Smooth muscle cell (in vitro differentiated cells): Measurements from ENCODE around the gene FRMD4A. TPM values are rescaled to one million over a fixed set of nuclear protein-coding genes. Genes with fewer than 3 reads are reported as not detected.

ENCODE experiments used
- DNase-seq: peaks from one replicate; lab custom pipeline; 2025; ENCODE audit not compliant: unreplicated experiment; lab: John Stamatoyannopoulos, UW
- H2AFZ ChIP-seq: fragments of 200-600 bp; sonication (generic); 2 replicates; pipeline ENCODE4 v1.6.0; 2016; ENCODE audit warnings: antibody characterized with exemption, low read depth, mild to moderate bottlenecking
- H3F3A ChIP-seq: fragments of 200-600 bp; sonication (generic); 2 replicates; pipeline ENCODE4 v1.6.0; 2017; ENCODE audit warnings: antibody characterized with exemption, low read depth
- H3K27ac ChIP-seq: fragments of 200-600 bp; sonication (generic); 2 replicates; pipeline ENCODE4 v1.5.1; 2016; ENCODE audit warnings: low read depth, mild to moderate bottlenecking
- H3K27me3 ChIP-seq: fragments of 200-600 bp; sonication (generic); 2 replicates; pipeline ENCODE4 v1.6.1; 2016; ENCODE audit warnings: low read depth, mild to moderate bottlenecking
- H3K36me3 ChIP-seq: fragments of 200-600 bp; sonication (generic); 2 replicates; pipeline ENCODE4 v1.5.1; 2016; ENCODE audit warnings: low read depth
- H3K4me1 ChIP-seq: fragments of 200-600 bp; sonication (generic); 2 replicates; pipeline ENCODE4 v1.5.1; 2016; ENCODE audit warnings: low read depth
- H3K4me2 ChIP-seq: fragments of 200-600 bp; sonication (generic); 2 replicates; pipeline ENCODE4 v1.6.0; 2016; ENCODE audit warnings: mild to moderate bottlenecking
- H3K4me3 ChIP-seq: fragments of 200-600 bp; sonication (generic); 2 replicates; pipeline ENCODE4 v1.5.1; 2016; ENCODE audit warnings: mild to moderate bottlenecking
- H3K79me2 ChIP-seq: fragments of 200-600 bp; sonication (generic); 2 replicates; pipeline ENCODE4 v1.6.0; 2016; ENCODE audit warnings: low read depth, mild to moderate bottlenecking
- H3K9ac ChIP-seq: fragments of 200-600 bp; sonication (generic); 2 replicates; pipeline ENCODE4 v1.6.0; 2016; ENCODE audit warnings: low read depth
- H3K9me3 ChIP-seq: fragments of 200-600 bp; sonication (generic); replicated peaks from 2 replicates; pipeline ENCODE4 v1.5.1; 2016; ENCODE audit warnings: low read depth
- H4K20me1 ChIP-seq: fragments of 200-600 bp; sonication (generic); 2 replicates; pipeline ENCODE4 v1.6.0; 2016; ENCODE audit warnings: low read depth
- WGBS: methylation state at CpG from one replicate; pipeline ENCODE4 v1.1.7; 2016; ENCODE audit warnings: low lambda C conversion rate; 5-methylcytosine and 5-hydroxymethylcytosine counted together
- polyA plus RNA-seq: library from polyadenylated mRNA; unstranded; fragments of >200 nt; fragmentation: Nextera tagmentation; extraction: Ambion mirVana; gene quantifications from 2 replicates; pipeline ENCODE4 v1.2.1, GENCODE V29; 2016
- total RNA-seq: library from RNA; depleted of rRNA; stranded (reverse); fragments of >200 nt; gene quantifications from 2 replicates; pipeline ENCODE4 v1.2.3, GENCODE V29; 2014
- TF ChIP-seq, protein P1 (sequence below): fragments of 200-600 bp; sonication (generic); IDR thresholded peaks from 2 replicates; pipeline ENCODE4 v1.5.1; 2017; ENCODE audit warnings: borderline replicate concordance, mild to moderate bottlenecking, antibody characterized with exemption; ENCODE audit not compliant: insufficient read depth, poor library complexity, severe bottlenecking

The FRMD4A gene
- total and polyA plus RNA-seq, 2 experiments from 2014 or later: 3.0 to 5.4 TPM

DNA sequence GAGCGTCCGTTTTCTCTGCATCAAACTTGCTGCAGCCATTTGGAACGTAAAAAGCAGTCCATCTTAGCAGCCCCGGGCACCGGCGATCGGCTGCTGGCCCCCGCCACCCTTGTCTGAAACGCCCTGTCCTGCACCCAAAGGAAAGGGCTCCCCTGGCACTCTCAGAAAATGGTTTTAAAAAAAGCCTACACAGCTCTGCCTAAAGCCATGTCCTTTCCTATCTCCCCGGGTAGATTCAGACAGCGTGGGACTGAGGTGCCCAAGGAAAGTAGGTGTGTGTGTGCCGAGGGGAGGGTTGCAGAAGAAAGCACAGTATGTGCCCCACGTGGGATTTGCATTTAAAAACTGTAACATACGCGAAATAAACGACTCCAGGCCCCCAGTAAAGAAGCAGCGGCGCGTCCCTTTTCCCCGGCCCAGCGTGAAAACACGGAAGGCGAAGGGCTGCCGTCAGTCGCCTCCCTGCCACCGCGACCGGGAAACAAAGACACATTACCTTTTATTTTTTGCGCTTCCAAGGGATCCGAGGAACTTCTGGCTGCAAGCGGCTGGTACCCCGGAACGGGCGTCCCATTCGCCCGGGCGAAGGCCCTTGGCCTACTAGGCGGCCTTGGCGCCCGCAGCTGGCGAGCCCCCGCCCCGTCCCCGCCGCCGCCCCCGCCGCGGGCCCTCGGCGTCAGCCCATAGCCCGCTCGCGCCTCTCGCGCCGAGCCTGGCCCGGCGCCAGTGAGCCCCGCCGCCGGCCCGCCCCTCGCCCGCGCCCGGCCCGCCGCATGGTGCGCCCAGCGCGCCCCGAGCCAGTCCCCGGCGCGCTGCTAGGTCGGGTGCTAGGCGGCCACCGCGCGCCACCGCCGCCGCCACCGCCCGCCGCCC is 439.4 kb downstream of the FRMD4A start:
- Histone ChIP-seq H3K27ac (no peak overlapping the region), H3K27me3 (peaks cover 77% of the 10 kb centered on the region), H3K9me3 (no peaks in the 10 kb centered on the region), H3F3A (no peaks in the 10 kb centered on the region), H3K36me3 (no peaks in the 10 kb centered on the region), H4K20me1 (peaks cover 4% of the 10 kb centered on the region), H3K4me3 (peak overlapping the region; percentile 55), H3K79me2 (no peaks in the 10 kb centered on the region), H3K9ac (peak overlapping the region; percentile 32), H3K4me1 (peaks cover 6% of the 10 kb centered on the region), H3K4me2 (peak overlapping the region; percentile 86), H2AFZ (peak overlapping the region; percentile 42)
- DNase-seq: no peak
- WGBS: 2% methylated on average over 38 of the region's 87 CpGs
- TF ChIP-seq, protein P1, sequence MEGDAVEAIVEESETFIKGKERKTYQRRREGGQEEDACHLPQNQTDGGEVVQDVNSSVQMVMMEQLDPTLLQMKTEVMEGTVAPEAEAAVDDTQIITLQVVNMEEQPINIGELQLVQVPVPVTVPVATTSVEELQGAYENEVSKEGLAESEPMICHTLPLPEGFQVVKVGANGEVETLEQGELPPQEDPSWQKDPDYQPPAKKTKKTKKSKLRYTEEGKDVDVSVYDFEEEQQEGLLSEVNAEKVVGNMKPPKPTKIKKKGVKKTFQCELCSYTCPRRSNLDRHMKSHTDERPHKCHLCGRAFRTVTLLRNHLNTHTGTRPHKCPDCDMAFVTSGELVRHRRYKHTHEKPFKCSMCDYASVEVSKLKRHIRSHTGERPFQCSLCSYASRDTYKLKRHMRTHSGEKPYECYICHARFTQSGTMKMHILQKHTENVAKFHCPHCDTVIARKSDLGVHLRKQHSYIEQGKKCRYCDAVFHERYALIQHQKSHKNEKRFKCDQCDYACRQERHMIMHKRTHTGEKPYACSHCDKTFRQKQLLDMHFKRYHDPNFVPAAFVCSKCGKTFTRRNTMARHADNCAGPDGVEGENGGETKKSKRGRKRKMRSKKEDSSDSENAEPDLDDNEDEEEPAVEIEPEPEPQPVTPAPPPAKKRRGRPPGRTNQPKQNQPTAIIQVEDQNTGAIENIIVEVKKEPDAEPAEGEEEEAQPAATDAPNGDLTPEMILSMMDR: no peak

DNA sequence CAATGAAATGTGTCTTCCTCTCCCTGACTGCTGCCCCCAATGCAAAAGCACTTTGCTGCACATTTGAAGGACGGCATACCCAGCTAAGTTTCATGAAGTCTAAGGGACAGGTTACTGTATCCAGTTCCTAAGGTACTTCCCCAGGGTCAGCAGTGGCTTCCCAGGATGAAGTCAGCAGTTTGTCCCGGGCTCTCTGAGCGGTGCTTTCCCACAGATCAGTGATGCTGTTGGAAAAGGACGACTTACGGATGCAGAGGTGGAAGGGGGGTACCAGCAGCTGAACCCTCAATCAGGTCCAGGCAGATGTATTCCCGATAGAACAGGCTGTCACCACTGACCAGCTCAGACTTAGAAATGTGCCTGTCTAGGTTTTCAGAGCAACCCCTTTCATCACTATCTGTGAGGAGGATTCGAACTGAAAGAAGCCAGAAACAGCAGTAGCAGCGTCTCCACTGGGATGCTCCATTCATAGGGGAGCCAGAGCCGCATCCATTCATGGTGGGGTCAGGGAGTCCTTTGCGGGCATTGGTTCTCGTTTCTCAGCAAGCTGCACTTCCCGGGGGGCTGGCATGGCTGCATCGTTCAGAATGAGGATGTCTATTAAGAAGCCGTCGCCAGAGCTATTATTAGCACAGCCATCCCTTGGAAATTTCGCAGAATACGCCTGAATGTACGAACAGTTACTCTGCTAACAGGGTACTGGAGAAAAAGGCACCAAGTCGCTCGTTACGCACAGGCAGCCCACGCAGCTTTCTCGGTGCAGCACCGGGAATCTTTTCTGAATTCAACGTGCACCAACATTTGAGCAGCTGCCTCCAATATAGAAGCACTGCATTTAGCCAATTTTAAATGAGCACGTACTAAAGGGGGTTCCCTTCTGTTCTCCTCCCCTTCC is 440.2 kb downstream of the FRMD4A start:
- Histone ChIP-seq H3K4me3 (peak overlapping the region; percentile 55), H2AFZ (peak overlapping the region; percentile 42), H3K9me3 (no peaks in the 10 kb centered on the region), H4K20me1 (peaks cover 4% of the 10 kb centered on the region), H3K9ac (no peak overlapping the region), H3K4me2 (peak overlapping the region; percentile 86), H3K36me3 (no peaks in the 10 kb centered on the region), H3K27me3 (peaks cover 75% of the 10 kb centered on the region), H3F3A (no peaks in the 10 kb centered on the region), H3K27ac (no peak overlapping the region), H3K79me2 (no peaks in the 10 kb centered on the region), H3K4me1 (peaks cover 6% of the 10 kb centered on the region)
- WGBS: 16% methylated on average over 26 of the region's 26 CpGs
- DNase-seq: no peak
- TF ChIP-seq, protein P1: no peak

DNA sequence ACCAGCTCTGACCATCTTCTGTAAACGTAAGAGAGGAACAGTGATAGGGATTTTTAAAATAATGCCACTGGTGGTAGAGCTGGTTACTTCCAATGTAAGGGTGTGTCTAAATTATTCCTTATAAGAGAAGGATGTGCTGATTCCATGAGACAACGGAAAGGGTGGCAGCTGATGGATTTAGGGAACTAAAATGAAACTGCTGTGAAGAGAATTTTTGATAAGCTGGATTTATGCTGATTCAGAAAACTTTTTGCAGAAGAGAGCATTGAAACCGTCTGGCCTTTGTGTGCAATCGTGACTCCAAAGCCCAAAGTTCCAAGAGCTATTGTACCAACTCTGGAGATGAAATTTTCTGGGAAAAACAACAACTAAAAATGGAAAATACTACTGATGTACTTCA is 443.0 kb downstream of the FRMD4A start:
- Histone ChIP-seq H2AFZ (no peak overlapping the region), H3K4me3 (no peak overlapping the region), H3K36me3 (no peaks in the 10 kb centered on the region), H3K4me1 (peaks cover 8% of the 10 kb centered on the region), H3F3A (no peaks in the 10 kb centered on the region), H3K27ac (no peak overlapping the region), H3K79me2 (no peaks in the 10 kb centered on the region), H3K9ac (no peak overlapping the region), H3K9me3 (no peaks in the 10 kb centered on the region), H3K4me2 (no peak overlapping the region), H3K27me3 (peaks cover 54% of the 10 kb centered on the region), H4K20me1 (peaks cover 4% of the 10 kb centered on the region)
- DNase-seq: no peak
- TF ChIP-seq, protein P1: no peak
- 94% methylated on average over 4 of the region's 4 CpGs for WGBS
